ENCODE data around the gene COL27A1. TPM values are rescaled to one million over a fixed set of nuclear protein-coding genes. Genes with fewer than 3 reads are reported as not detected.

Gene COL27A1
- total and polyA plus RNA-seq, 2 donors (not counting 3 experiments of a cell fraction or from before 2014, with no cell fraction given): 14.7 to 49.1 TPM

- intact Hi-C loops (cut with micrococcal nuclease) (no loop called here), dilution Hi-C loops (cut with MboI; ENCODE audit: extremely low pct_ligation_motif_present, low sequenced_read_pairs) (loop anchor here (25.0 kb wide), 1 partner anchor 191 kb away; the partner anchor contains the start of genes AMBP and KIF12)
- FAIRE-seq (no peak), DNase-seq (ENCODE audit: low read depth, low spot score) (no peak)
- Histone ChIP-seq H3K4me1 (ENCODE audit: control insufficient read depth, extremely low read depth, insufficient read depth, low read length) (peaks cover 2% of the 10 kb centered on the region), H3K27me3 (ENCODE audit: control insufficient read depth in 2 of 2, insufficient read depth in 2 of 2, low read length in 2 of 2) (no peaks in the 10 kb centered on the region), H3K36me3 (ENCODE audit: control insufficient read depth in 2 of 2, extremely low read depth in 1 of 2, insufficient read depth in 2 of 2, low read length in 2 of 2) (no peaks in the 10 kb centered on the region), H3K9me1 (replicated peaks; ENCODE audit: control insufficient read depth, extremely low read depth, insufficient read depth, low read length) (no peaks in the 10 kb centered on the region), H3K4me3 (replicated peaks in 1 of 3; ENCODE audit: insufficient read depth in 1 of 3, low read depth in 1 of 3, low read length in 3 of 3) (no peak overlapping the region), H3K9me3 (replicated peaks; ENCODE audit: control insufficient read depth, insufficient read depth, low read length) (no peaks in the 10 kb centered on the region), H3K79me2 (ENCODE audit: control insufficient read depth, insufficient read depth, low read length) (no peaks in the 10 kb centered on the region), H2AFZ (ENCODE audit: low read depth, low read length) (no peak overlapping the region), H3K27ac (ENCODE audit: insufficient read depth, low read depth, low read length) (no peak overlapping the region), H3K9ac (replicated peaks; ENCODE audit: extremely low read depth, insufficient read depth, low read length) (no peak overlapping the region), H4K20me1 (replicated peaks; ENCODE audit: control insufficient read depth, extremely low read depth, insufficient read depth, low read length) (no peaks in the 10 kb centered on the region), H3K4me2 (ENCODE audit: insufficient read depth, low read length) (no peak overlapping the region)
- ChIA-PET CTCF (interaction anchor here (1.2 to 4.0 kb wide), 3 partner anchors 123 to 196 kb away, joined by 3 to 15 read pairs (median 14); partner anchors contain the start of gene COL27A1), POLR2A (no interaction called here)
- TF ChIP-seq GATA2 (IDR thresholded peaks at IDR 0.05; ENCODE audit: insufficient read depth, insufficient read length, low read depth, low read length): no peak
- TF ChIP-seq, protein P1, sequence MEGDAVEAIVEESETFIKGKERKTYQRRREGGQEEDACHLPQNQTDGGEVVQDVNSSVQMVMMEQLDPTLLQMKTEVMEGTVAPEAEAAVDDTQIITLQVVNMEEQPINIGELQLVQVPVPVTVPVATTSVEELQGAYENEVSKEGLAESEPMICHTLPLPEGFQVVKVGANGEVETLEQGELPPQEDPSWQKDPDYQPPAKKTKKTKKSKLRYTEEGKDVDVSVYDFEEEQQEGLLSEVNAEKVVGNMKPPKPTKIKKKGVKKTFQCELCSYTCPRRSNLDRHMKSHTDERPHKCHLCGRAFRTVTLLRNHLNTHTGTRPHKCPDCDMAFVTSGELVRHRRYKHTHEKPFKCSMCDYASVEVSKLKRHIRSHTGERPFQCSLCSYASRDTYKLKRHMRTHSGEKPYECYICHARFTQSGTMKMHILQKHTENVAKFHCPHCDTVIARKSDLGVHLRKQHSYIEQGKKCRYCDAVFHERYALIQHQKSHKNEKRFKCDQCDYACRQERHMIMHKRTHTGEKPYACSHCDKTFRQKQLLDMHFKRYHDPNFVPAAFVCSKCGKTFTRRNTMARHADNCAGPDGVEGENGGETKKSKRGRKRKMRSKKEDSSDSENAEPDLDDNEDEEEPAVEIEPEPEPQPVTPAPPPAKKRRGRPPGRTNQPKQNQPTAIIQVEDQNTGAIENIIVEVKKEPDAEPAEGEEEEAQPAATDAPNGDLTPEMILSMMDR (IDR thresholded peaks at IDR 0.05; ENCODE audit: extremely low read depth in 1 of 2, insufficient read depth in 1 of 2, low read depth in 1 of 2, low read length in 2 of 2): no peak
- no peak for TF ChIP-seq JUN (IDR thresholded peaks at IDR 0.05; ENCODE audit: borderline replicate concordance, insufficient read depth, insufficient read length, low read depth)
- TF ChIP-seq FOS (IDR thresholded peaks at IDR 0.05; ENCODE audit: borderline replicate concordance, insufficient read depth, low read length): no peak
- TF ChIP-seq POLR2A (IDR thresholded peaks at IDR 0.05; ENCODE audit: low read depth, low read length): no peak
- TF ChIP-seq MYC (IDR thresholded peaks at IDR 0.05; ENCODE audit: low read depth, low read length): no peak
- TF ChIP-seq, protein P2, sequence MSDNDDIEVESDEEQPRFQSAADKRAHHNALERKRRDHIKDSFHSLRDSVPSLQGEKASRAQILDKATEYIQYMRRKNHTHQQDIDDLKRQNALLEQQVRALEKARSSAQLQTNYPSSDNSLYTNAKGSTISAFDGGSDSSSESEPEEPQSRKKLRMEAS (IDR thresholded peaks at IDR 0.05; ENCODE audit: insufficient read depth, insufficient read length): no peak
- no peak for TF ChIP-seq EZH2 (IDR thresholded peaks at IDR 0.05; ENCODE audit: borderline replicate concordance, low read depth, low read length, severe bottlenecking)
- TF ChIP-seq POLR2AphosphoS5 (IDR thresholded peaks at IDR 0.05; ENCODE audit: insufficient read depth, low read depth, low read length): no peak
- BruUV-seq (replicated peaks): no TSS peak
These were observed 123.0 kb downstream of the COL27A1 start for GRCh38 chr9:114278356-114278755.

Data from endothelial cell of umbilical vein (primary cell).